Caco-2 (cell line): ENCODE measurements around the gene NTN1. TPM values are rescaled to one million over a fixed set of nuclear protein-coding genes. Genes with fewer than 3 reads are reported as not detected.

ENCODE experiments used
- BruUV-seq: library from RNA; stranded (reverse); fragments of 400-500 nt; replicated peaks from 2 replicates; lab custom pipeline; 2021; lab: Mats Ljungman, UMichigan
- CTCF ChIA-PET: fragments of 300-600 bp; sonication (Branson Sonifier 250); formaldehyde crosslinking; loops from one replicate; lab custom pipeline; 2022; ENCODE audit warnings: antibody characterized with exemption; lab: Charles Lee
- POLR2A ChIA-PET: fragments of 300-600 bp; sonication (Branson Sonifier 250); formaldehyde crosslinking; loops from one replicate; lab custom pipeline; 2022; ENCODE audit warnings: antibody characterized with exemption; lab: Charles Lee
- DNase-seq, 2 experiments: peaks; one replicate each; pipeline versions ENCODE4 v3.0.0 to v3.0.0-alpha.2; 2020 to 2022
- H3K27me3 ChIP-seq: replicated peaks from 2 replicates; pipeline ENCODE4 v1.6.0; 2011; ENCODE audit warnings: low read length; ENCODE audit not compliant: control insufficient read depth, insufficient read depth
- H3K36me3 ChIP-seq: 2 replicates; pipeline ENCODE4 v1.5.1; 2011; ENCODE audit warnings: low read length; ENCODE audit not compliant: control insufficient read depth, insufficient read depth
- H3K4me1 ChIP-seq: fragments of 250-450 bp; sonication (Bioruptor Pico); 2 replicates; pipeline ENCODE4 v1.5.1; 2020; ENCODE audit warnings: mild to moderate bottlenecking
- H3K4me3 ChIP-seq: 2 replicates; pipeline ENCODE4 v1.5.1; 2011; ENCODE audit warnings: low read depth, mild to moderate bottlenecking, control low read depth, low read length
- H3K9me3 ChIP-seq: fragments of 250-450 bp; sonication (Bioruptor Pico); 2 replicates; pipeline ENCODE4 v1.5.1; 2020; ENCODE audit warnings: mild to moderate bottlenecking, moderate library complexity
- H3K27ac Mint-ChIP-seq: one replicate; pipeline ENCODE4 v1.8.0; 2022; ENCODE audit warnings: mixed read lengths; ENCODE audit not compliant: unreplicated experiment
- H3K27me3 Mint-ChIP-seq: one replicate; pipeline ENCODE4 v1.8.0; 2022; ENCODE audit warnings: mixed read lengths; ENCODE audit not compliant: insufficient read depth, unreplicated experiment
- H3K36me3 Mint-ChIP-seq: one replicate; pipeline ENCODE4 v1.8.0; 2022; ENCODE audit warnings: mild to moderate bottlenecking, mixed read lengths; ENCODE audit not compliant: insufficient read depth, unreplicated experiment
- H3K4me1 Mint-ChIP-seq: one replicate; pipeline ENCODE4 v1.8.0; 2022; ENCODE audit warnings: low read depth, mixed read lengths; ENCODE audit not compliant: unreplicated experiment
- H3K4me3 Mint-ChIP-seq: one replicate; pipeline ENCODE4 v1.8.0; 2022; ENCODE audit warnings: mild to moderate bottlenecking, moderate library complexity, mixed read lengths; ENCODE audit not compliant: unreplicated experiment
- H3K9me3 Mint-ChIP-seq: one replicate; pipeline ENCODE4 v1.8.0; 2022; ENCODE audit warnings: mixed read lengths; ENCODE audit not compliant: unreplicated experiment
- intact Hi-C: fragments of 100-400 bp; cut with micrococcal nuclease; formaldehyde crosslinking; loops from one replicate; pipeline ENCODE4 v1.10.0; 2022; ENCODE audit not compliant: unreplicated experiment
- total RNA-seq: library from RNA; stranded (reverse); gene quantifications from 2 replicates; pipeline ENCODE4 v1.2.3, GENCODE V29; 2022
- TF ChIP-seq, protein P1 (sequence below), 2 experiments: fragments of 200-600 bp in 1 of 2; IDR thresholded peaks; 1 replicate in 1 of 2; 2 replicates in 1 of 2; pipeline versions ENCODE4 v1.5.1 to v1.8.0; 2011 to 2022; ENCODE audit warnings: antibody characterized with exemption in 1 of 2, control low read depth in 1 of 2, inconsistent platforms in 1 of 2, low read depth in 1 of 2, low read length in 1 of 2, mild to moderate bottlenecking in 1 of 2, moderate library complexity in 1 of 2; ENCODE audit not compliant: insufficient read depth in 1 of 2, severe bottlenecking in 1 of 2, unreplicated experiment in 1 of 2

The NTN1 gene
- total RNA-seq, 1 experiment from 2014 or later, result 0.88 TPM

DNA sequence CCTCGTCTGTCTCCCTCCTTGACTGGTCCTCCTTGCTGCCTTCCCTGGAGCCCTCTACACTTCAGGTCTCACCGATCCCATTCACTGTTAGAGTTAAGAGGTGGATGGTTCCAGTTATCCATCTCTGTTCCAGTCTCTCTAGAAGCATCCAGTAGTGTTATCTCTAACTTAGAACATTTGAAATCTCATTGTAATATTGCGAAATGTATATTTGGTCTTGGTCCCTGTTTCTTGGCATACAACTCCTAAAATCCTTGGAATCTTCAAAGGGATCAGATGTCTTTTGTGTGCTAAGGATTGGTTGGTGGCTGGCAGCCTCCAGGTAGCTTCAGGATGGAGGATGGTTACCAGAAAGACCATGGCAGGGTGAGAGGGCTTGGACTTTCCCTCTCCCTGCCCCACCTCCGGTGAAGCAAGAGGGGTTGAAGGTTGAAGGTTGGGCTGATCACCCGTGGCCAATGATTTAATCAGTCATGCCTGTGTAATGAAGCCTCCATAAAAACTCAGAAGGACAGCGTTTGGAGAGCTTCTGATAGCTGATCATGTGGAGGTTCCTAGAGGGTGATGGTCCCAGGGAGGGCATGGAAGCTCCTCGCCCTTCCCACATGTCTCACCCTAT, 59.1 kb downstream of the NTN1 start:
- no peaks in the 10 kb centered on the region for H3K4me1 Mint-ChIP-seq
- Histone ChIP-seq H3K4me3 (no peak overlapping the region), H3K9me3 (no peaks in the 10 kb centered on the region), H3K36me3 (no peaks in the 10 kb centered on the region), H3K27me3 (no peaks in the 10 kb centered on the region), H3K4me1 (no peaks in the 10 kb centered on the region)
- H3K4me3 Mint-ChIP-seq, result no peak overlapping the region
- intact Hi-C loops, result no loop called here
- H3K27me3 Mint-ChIP-seq, result peaks cover 4% of the 10 kb centered on the region
- H3K9me3 Mint-ChIP-seq, result no peaks in the 10 kb centered on the region
- H3K36me3 Mint-ChIP-seq, result no peaks in the 10 kb centered on the region
- POLR2A ChIA-PET, result no interaction called here
- TF ChIP-seq, protein P1, sequence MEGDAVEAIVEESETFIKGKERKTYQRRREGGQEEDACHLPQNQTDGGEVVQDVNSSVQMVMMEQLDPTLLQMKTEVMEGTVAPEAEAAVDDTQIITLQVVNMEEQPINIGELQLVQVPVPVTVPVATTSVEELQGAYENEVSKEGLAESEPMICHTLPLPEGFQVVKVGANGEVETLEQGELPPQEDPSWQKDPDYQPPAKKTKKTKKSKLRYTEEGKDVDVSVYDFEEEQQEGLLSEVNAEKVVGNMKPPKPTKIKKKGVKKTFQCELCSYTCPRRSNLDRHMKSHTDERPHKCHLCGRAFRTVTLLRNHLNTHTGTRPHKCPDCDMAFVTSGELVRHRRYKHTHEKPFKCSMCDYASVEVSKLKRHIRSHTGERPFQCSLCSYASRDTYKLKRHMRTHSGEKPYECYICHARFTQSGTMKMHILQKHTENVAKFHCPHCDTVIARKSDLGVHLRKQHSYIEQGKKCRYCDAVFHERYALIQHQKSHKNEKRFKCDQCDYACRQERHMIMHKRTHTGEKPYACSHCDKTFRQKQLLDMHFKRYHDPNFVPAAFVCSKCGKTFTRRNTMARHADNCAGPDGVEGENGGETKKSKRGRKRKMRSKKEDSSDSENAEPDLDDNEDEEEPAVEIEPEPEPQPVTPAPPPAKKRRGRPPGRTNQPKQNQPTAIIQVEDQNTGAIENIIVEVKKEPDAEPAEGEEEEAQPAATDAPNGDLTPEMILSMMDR (IDR thresholded peaks at IDR 0.05; ENCODE audit: insufficient read depth in 1 of 2, low read depth in 1 of 2, low read length in 1 of 2, severe bottlenecking in 1 of 2, unreplicated experiment in 1 of 2), result no peak
- no peak for DNase-seq
- CTCF ChIA-PET, result no interaction called here
- no peak overlapping the region for H3K27ac Mint-ChIP-seq
- no TSS peak for BruUV-seq

DNA sequence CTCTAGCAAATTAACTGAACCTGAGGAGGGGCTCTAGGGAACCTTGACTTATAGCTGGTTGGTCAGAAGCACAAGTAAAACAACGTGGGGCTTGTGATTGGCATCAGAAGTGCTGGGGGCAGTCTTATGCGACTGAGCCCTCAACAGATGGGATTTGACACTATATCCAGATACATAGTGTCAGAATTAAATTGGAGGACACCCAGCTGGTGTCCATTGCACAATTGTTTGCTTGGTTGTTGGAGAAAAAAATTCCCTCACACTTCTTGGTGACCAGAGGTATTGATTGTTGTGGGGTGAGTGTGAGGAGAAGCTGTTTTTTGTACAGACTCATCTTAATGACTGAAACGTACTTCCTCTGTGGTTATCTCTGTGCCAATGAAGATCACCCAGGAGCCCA, 59.7 kb downstream of the NTN1 start:
- Histone ChIP-seq H3K4me1 (no peaks in the 10 kb centered on the region), H3K9me3 (no peaks in the 10 kb centered on the region), H3K27me3 (no peaks in the 10 kb centered on the region), H3K4me3 (no peak overlapping the region), H3K36me3 (no peaks in the 10 kb centered on the region)
- DNase-seq, result no peak
- CTCF ChIA-PET, result no interaction called here
- H3K9me3 Mint-ChIP-seq, result no peaks in the 10 kb centered on the region
- H3K36me3 Mint-ChIP-seq, result no peaks in the 10 kb centered on the region
- intact Hi-C loops, result no loop called here
- no peaks in the 10 kb centered on the region for H3K4me1 Mint-ChIP-seq
- TF ChIP-seq, protein P1 (IDR thresholded peaks at IDR 0.05; ENCODE audit: insufficient read depth in 1 of 2, low read depth in 1 of 2, low read length in 1 of 2, severe bottlenecking in 1 of 2, unreplicated experiment in 1 of 2), result no peak
- peaks cover 4% of the 10 kb centered on the region for H3K27me3 Mint-ChIP-seq
- H3K27ac Mint-ChIP-seq, result no peak overlapping the region
- no peak overlapping the region for H3K4me3 Mint-ChIP-seq
- BruUV-seq, result no TSS peak
- POLR2A ChIA-PET, result no interaction called here

DNA sequence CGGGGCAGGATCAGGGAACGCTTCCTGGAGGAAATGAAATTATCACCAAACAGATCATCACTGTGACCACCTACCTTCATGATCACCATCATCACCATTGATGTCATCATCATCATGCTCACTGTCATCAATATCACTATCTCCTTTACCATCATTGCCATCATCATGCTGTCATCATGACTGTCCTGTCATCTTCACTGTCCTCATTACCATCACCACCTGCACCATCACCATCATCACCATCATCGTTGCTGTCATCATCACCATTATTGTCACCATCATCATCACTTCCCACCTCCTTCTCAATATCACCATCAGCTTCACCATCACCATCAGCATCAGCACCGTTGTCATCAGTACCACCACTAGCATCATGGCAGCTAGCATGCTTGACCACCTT, 65.3 kb downstream of the NTN1 start:
- POLR2A ChIA-PET, result no interaction called here
- Mint-ChIP-seq H3K27ac (no peak overlapping the region), H3K27me3 (no peaks in the 10 kb centered on the region), H3K36me3 (no peaks in the 10 kb centered on the region), H3K4me1 (no peaks in the 10 kb centered on the region), H3K4me3 (no peak overlapping the region), H3K9me3 (no peaks in the 10 kb centered on the region)
- no peak for DNase-seq
- intact Hi-C loops, result no loop called here
- no TSS peak for BruUV-seq
- H3K4me3 ChIP-seq, result no peak overlapping the region
- H3K27me3 ChIP-seq, result no peaks in the 10 kb centered on the region
- TF ChIP-seq, protein P1 (IDR thresholded peaks at IDR 0.05; ENCODE audit: insufficient read depth in 1 of 2, low read depth in 1 of 2, low read length in 1 of 2, severe bottlenecking in 1 of 2, unreplicated experiment in 1 of 2), result no peak
- H3K36me3 ChIP-seq, result no peaks in the 10 kb centered on the region
- CTCF ChIA-PET, result no interaction called here
- H3K9me3 ChIP-seq, result no peaks in the 10 kb centered on the region
- no peaks in the 10 kb centered on the region for H3K4me1 ChIP-seq
